ENCODE data around the gene TMEFF2.
"Not testable (repeated sequence)": the region's sequence is repeated elsewhere in the genome, so short reads cannot be mapped to it uniquely, and the experiment has no call there.

The TMEFF2 gene

DNA sequence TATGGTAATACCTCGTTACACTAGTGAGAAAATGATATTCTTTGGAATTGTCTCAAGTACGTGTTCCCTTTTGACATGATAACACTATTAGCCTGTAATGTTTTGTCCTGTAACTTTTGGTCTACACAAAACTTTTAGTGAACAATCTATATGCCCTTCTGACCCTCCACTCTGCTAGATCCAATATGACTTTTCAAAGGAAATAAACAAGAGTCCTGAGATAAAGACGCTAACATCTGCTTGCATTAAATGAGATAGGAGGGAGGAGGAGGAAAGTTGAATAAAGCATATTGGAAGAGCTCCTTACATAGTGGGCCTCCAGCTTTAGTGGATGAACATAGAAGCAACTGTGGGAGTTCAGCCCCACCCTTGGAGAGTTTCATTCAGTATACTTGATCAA, 264.5 kb downstream of the TMEFF2 start:
- DNase-seq (ENCODE audit: low spot score) = no peak

DNA sequence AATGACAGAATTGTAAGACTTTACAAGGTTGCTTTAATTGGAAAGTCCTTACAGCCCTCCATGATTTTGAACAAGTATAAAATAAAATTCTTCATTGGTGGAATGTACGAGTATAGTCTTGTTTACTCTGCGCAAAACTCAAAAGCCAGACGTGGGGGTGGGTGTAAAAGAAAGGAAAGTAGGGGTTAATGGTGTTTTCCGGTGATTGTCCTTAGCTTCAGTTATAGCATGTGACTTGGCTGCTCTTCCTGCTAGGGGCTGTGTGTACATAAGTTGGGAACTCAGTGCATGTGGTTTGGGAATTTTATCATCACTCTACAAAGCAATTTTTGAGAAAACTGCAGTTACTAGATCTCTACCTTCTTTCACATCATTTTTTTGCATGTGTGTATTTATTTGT, 265.4 kb downstream of the TMEFF2 start:
- DNase-seq (ENCODE audit: low spot score) = no peak

DNA sequence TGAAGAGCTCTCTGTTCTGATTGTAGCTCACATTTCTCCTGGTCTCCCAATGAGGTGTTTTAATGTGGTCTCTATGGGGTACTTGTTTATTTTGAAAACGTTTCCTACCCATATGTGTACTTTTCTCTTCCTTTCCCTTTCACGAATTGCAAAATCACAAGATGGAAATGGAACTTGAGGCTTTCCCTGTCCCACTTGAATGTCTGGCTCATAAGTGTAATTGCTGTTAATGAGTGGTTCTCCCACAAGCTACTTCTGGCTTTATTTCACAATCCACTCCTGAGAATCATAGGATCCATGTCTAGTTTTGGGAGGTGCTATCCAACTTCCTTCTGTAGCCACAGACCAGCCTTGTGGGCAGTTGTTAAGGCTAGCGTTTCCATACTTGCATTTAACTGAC, 266.7 kb downstream of the TMEFF2 start:
- peak; percentile 49 for DNase-seq (ENCODE audit: low spot score)

DNA sequence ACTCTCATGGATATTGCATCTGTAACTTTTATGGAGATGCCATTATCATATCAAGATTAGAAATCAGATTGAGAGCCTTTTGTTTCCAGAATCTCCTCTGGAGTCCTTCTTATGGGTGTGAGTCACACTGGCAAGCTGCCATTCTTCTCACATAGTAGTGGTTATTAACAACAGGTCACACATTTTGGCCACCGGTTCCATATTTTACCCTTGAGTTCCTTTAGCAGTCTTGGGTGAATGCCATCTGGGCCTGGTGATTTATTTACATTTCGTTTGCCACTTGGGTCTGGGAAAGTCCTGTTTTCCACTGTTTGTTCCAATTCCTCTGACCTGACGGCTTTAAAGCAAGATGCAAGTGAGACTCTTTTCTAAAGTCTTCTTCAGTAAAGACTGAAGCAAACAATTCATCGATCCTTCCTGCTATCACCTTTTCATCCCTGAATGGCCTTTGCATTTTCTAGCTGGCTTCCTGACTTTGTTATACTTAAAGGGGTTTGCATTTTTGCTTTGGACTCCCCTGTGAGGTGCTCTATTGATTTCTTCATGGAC, 267.3 kb downstream of the TMEFF2 start:
- peak; percentile 67 for DNase-seq (ENCODE audit: low spot score)

DNA sequence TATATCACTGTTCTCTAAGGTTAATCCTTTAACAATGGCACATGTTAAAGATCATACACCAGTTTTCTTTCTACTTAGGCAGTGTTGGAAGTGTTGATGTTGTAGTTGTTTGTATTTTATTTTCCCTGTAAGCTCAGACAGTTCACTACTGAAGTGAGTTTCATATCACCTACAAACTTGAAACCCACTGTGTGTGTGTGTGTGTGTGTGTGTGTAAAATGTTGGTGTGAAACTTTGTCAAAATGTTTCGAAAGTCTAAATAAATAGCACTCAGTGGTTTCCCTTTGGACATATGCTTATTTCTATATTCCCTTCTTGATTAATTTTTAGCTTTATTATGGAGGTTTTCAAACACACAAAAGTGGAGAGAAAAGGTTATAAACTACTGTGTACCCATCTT, 268.1 kb downstream of the TMEFF2 start:
- no peak for DNase-seq (ENCODE audit: low spot score)

DNA sequence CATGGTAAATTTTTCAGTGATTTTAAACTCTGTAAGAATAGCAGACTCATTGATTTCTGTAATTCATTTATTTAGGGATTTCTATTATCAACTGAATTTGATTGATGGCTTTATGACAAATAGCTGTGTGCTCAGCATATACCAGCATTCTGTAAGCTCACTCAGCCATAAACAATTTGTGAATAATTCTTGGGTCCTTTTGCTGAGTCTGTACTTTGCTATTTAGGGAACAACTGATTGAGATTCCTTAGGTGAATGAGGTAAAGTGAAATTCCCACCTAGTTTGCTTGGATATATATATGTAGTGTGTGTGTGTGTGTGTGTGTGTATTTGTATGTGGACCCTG, 271.1 kb downstream of the TMEFF2 start:
- no peak for DNase-seq (ENCODE audit: low spot score)

DNA sequence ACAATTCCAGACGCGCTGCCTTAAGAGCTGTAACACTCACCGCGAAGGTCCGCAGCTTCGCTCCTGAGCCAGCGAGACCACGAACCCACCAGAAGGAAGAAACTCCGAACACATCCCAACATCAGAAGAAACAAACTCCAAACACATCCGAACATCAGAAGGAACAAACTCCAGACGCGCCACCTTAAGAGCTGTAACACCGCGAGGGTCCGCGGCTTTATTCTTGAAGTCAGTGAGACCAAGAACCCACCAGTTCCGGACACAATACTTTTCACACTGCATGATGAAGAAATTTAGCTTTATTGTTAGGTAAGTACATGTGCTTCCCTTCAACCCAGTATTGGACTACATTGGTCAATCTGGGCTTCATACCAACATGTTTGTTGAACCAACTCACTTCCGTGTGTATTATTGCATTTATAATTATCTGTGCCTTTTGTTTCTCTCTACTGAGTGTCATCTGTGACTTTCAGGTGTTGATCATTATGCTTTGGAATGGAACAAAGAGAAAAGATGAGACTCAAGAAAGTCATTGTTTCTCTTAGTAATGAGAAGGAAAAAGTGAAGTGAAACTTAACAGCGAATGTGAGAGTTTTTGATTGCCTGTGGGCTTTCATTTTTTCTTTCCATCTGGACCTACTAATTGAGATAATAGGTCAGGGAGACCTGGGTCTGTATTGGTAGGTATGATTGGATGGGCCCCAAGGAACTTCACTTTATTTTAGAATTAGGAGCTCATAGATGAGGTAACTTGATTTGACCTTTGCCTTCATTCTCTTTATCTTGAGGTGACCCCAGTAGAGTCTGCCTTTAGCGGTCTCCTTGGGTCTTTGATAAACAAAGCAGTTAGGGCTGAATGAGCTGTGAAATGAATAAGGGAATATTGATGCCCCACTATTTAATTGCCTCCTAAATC, 271.7 kb downstream of the TMEFF2 start:
- DNase-seq (ENCODE audit: low spot score) = no peak

DNA sequence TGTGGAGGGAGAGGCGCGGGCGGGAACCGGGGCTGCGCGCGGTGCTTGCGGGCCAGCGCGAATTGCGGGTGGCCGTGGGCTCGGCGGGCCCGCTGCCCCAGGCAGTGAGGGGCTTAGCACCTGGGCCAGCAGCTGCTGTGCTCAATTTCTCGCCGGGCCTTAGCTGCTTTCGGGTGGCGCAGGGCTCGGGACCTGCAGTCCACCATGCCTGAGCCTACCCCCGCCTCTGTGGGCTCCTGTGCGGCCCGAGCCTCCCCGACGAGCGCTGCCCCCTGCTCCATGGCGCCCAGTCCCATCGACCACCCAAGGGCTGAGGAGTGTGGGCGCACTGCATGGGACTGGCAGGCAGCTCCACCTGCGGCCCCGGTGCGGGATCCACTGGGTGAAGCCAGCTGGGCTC, 273.1 kb downstream of the TMEFF2 start:
- DNase-seq (ENCODE audit: low spot score) = not testable (repeated sequence)

DNA sequence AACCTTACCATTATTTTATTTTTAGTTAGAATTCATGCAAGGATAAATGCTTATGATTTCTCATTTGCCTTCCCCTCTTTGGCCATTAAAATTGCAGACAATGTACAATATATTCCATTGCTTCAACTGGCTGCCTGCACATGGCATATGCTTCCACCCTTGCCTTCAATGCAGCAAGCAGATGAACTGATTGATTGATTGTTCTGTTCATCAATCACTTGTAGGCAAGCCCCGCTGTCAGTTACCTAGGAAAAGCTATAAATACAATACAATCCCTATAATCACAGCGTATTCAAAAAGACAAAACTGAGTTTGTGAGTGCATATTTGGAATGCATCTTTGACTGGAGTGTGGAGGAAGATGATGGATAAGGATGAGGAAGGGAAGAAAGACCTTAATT, 274.2 kb downstream of the TMEFF2 start:
- no peak for DNase-seq (ENCODE audit: low spot score)

DNA sequence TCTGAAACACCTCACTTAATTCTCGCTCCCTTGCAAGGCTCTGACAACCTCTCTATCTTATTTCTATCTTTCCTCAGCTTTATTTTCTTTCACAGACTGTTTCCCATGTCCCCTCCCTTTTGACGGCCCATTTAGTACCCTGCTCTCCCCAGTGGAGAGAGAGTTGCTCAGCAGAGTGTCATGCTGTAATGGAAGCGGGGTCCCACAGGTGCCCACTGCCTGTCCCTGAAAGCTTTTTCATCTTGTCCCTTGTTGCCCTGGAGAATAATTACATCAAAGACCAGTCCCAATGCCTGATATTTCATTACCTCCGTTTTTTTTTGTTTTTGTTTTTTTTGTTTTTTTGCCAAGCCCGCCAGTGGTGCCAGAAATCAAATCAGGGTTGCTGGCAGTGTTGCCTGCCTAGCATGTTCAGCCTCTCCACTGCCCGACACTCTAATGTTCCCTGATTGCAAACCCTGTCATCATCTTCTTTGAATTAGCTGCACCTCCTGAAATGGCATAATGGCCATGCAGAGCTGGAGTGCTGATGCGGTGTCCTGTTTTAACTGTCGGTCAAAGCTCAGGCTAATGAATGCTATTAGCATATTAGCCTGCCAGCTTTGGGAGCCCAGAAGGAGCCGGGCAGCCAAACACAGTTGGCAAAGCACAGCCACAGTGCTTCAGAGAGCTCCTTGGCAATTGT, 276.6 kb downstream of the TMEFF2 start:
- DNase-seq (ENCODE audit: low spot score) = no peak

DNA sequence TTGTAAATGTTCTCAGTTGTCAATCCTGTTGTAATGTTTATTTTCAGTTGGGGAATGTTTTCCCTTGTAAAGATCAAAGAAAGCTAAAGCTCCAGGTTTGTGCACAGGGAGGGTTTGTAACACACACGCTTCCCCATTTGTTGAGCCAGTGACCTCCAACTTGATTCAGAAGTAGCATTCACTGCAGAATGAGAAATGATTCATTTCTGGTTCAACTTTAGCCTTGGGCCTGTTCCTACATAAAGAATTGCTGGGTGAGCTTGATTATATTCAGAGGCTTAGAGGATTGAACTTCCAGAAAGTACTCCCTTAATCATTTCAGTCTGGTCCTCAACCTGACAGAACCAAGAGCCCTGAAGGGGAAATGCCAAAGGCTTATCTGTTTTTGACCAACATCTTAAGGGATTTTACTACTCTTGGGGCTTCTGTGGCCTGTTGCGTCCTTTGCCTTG, 277.3 kb downstream of the TMEFF2 start:
- DNase-seq (ENCODE audit: low spot score) = no peak

DNA sequence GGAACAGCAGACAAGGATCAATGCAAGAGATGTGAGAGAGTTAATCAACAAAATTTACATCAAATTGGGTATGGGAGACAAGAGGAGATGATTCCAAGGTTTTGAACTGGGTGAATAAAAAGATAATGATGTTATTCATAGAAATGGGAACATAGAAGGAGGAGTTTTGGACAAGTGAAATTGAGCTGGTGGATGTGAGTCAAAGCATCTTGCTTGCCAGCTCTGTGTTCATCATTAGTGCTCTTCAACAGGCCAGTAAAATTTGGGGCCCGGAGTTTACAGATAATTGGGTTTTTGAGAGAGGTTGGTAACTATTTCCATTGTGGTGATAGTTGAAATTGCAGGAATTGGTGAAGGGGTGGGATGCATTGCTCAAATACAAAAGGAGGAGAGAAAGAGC, 277.9 kb downstream of the TMEFF2 start:
- no peak for DNase-seq (ENCODE audit: low spot score)

DNA sequence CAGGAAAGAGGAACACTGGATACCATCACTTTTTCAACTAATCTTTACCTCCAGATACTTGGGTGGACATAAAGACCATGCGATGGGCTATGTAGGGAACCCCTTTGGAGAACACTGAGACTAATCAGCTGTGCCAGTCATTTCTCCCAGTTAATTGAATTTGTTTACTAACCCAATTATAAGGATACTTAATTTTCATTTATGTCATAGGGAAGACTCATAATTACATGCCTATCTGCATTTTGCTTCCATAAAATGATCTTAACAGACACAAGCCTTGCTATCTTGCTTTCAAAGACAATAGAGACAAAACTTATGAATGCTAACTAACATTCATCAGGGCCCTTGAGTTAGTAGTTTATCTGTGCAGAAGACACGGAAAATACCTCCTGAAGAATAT, 279.0 kb downstream of the TMEFF2 start:
- DNase-seq (ENCODE audit: low spot score) = no peak

DNA sequence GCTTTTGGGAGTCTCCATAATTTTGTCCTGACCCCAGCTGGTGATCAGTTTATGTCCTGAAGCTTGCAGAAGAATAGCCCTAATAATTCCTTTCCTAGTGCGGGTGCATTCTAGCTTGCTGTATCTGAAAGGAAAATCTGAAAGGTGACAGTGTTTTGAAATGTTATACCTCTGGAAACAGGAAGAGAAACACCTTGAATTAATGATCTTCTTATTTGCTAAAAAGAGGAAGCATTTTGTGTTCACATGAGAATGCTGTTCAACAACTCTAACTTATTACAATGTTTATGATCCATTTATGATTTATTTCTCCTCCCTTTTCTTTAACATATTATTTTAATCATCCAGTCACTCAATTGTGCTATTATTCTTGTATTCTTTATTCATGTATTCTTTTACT, 280.9 kb downstream of the TMEFF2 start:
- no peak for DNase-seq (ENCODE audit: low spot score)

DNA sequence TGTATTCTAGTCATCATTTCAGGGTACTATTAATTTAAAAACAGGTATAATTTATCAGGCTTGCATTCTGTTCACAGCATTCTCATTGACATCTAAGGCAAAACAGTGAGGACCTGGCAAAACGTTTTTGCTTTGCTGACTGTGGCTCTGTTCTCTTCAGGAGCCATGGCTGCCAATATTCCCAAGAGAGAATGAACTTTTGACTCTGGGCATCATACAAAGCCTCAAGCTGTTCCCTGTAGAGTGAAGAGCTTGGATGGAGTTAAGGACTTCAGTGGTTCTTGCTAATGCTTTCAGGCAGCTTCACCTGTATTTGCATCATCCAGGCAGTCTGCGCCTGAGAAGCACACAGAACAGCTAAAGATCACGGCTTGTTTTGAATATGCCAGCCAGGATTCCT, 282.0 kb downstream of the TMEFF2 start:
- DNase-seq (ENCODE audit: low spot score) = no peak

DNA sequence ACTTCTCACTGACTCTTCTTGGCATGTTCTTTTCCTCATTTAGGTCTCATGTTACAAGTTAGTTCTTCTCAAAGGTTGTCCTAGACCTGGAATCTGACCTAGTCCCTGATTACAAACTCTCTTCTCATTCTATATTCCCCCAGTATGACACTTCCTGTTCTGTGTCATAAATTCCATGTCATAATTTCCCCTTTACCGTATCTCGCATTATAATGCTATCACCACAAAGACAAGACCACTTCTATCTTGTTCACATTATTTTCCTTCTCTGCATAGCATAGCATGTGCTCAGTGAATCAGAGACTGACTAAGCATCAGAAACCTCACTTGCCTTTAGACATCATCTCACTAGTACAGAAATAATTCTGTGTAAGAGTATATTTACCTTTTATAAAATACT, 284.2 kb downstream of the TMEFF2 start:
- peak; percentile 31 for DNase-seq (ENCODE audit: low spot score)

DNA sequence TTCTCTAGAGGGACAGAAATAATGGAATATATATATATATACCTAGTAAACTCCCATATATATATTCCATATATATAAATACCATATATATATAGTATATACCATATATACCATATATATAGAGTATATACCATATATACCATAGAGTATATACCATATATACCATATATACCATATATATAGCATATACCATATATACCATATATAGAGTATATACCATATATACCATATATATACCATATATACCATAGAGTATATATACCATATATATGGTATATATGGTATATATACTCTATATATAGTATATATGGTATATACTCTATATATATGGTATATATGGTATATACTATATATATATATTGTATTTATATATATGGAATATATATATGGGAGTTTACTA, 285.9 kb downstream of the TMEFF2 start:
- DNase-seq (ENCODE audit: low spot score) = no peak

DNA sequence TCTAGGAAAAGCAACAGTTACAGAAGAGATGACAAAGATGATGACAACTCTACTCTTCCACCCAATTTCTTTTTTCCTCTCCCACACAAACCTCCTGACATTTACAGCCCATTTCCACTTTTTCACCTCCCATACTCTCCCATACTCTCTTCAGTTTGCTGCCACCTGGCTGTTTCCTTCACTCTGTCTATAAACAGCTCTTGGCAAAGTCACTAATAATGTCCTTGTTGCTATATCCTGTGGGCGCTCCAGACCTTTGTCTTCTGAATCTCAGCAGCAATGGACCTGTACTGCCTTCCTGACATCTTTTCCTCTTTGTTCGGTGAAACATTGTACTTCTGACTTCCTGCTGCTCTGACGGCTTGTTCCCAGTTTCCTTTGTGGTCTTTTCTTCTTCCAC, 287.2 kb downstream of the TMEFF2 start:
- no peak for DNase-seq (ENCODE audit: low spot score)

DNA sequence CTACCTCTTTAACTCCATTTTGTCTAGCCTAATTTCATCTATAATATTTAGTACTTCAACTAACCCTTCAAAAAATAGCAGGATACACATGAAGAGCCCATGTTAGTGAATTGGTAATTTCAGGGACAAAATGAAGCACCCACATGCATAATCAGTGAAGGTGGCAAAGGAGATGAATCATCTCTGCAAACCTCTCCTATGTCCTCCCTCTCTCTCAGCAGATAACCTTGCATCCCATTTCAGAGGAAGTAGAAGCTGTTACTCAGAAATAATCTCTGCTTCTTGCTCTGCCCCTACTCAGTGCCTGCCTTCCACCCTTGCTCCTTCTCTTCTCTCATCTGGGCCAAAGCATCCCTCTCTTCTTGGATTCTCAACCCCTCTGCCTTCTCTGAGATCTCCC, 287.6 kb downstream of the TMEFF2 start:
- DNase-seq (ENCODE audit: low spot score) = no peak

DNA sequence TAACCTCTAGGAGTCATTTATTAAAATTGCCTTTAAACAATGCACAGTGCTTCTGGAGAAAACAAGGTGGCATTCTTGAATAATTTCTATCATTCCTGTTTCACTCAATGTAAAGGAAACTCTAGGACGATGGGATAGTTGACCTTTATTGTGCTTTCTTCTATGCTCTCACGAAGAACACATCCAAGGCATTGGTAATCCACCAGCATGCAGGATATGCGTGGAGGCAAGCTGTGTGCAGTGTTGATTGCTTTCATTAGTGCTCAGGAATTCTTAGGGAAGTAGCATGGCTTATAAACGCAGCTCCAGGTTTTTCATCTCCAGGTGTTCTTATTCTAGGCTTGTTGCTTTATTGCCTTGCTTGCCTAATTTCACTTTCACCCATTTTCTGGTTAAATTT, 289.4 kb downstream of the TMEFF2 start:
- no peak for DNase-seq (ENCODE audit: low spot score)

DNA sequence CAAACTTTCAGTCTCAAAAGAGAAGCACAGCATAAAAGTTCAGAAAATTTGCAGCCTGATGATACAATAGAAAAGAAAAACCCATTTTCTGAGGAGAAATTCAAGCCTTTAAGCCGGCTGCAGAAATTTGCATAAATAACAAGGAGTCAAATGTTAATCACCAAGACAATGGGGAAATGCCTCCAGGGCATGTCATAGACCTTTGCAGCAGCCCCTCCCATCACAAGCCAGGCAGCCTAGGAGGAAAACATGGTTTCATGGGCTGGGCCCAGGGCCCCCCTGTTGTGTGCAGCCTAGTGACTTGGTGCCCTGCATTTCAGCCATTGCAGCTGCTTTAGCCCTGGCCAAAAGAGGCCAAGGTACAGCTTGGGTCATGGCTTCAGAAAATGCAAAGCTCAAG, 293.7 kb downstream of the TMEFF2 start:
- no peak for DNase-seq (ENCODE audit: low spot score)

DNA sequence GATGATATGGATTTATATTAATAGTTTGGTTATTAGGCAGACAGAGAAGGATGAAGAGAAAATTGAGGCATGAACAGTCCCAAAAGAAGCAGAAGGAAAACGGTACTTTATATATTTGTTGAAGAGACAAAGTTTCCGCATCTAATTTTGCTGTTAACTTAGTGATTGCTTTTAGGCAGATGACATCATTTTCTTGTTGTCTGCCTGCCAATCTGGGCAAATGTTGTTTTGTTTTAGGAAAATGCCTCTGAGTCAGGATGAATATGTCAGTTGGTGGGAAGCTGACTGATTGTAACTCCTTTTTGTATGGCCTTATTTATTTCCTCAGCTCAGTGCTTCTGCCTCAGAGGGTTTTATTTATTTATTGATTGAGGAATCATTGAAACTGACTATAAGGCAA, 295.3 kb downstream of the TMEFF2 start:
- DNase-seq (ENCODE audit: low spot score) = peak; percentile 75

All from AG08395 (cell line).